Measurements from ENCODE around the gene SHC1. TPM values are rescaled to one million over a fixed set of nuclear protein-coding genes. Genes with fewer than 3 reads are reported as not detected.

Gene SHC1
- total RNA-seq, 2 donors from 2014 or later: 72.3 to 72.7 TPM

DNA sequence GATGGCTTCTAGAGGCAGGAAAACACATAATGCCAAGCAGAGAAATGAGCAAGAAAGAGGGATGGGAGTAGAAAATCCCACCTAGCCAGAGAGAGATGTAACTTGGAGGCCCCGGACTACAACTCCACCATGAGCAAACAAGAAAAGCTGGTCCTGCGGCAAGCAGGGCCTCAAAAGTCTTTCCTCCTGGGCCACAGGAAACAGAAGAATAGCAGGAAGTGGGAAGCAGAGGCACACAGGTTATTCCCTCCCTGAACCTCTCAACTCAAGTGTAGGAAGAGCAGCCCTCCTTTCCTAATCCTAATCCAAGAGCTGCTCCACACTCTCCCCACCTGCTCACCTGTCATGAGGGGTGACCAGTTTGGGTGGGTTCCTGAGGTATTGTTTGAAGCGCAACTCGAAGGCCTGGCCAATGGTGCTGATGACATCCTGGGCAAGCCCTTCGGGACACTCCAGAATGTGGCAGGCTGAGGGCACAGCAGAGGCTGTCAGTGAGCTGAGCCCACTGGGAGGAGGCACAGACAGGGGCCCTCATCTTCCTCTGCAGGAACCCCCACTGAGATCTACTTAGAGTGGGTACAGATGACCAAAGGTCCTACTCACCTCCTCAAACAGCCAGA lies 3.1 kb downstream of the SHC1 start:
- Mint-ChIP-seq H3K27me3 (no peaks in the 10 kb centered on the region), H3K36me3 (peaks cover 6% of the 10 kb centered on the region), H3K4me3 (no peak overlapping the region), H3K9me3 (no peaks in the 10 kb centered on the region), H3K27ac (no peak overlapping the region), H3K4me1 (ENCODE audit: low read depth in 2 of 2) (peaks cover 37 to 39% of the 10 kb centered on the region in 2 donors)
- ATAC-seq (no peak), DNase-seq (ENCODE audit: low spot score) (no peak)

DNA sequence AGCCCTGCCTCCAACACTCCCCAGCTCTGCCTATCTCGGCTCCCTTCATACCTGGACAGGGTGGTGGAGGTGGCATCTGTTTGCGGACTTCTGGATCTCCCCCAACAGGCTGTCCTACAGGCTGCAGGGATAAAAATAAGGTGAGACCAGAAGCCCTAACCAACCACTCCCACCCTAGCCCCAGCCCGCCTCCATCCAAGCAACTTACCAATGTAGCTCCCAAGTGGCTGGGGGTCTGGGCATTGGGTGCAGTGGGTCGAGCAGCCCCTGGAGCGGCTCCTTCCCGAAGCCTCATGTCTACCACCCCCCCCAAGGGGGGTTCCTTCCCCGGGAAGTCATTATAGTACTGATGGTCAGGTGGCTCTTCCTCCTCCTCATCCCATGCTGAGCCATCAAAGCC lies 4.4 kb downstream of the SHC1 start:
- H3K27me3 Mint-ChIP-seq: no peaks in the 10 kb centered on the region
- ATAC-seq (no peak), DNase-seq (ENCODE audit: low spot score) (no peak)
- H3K27ac Mint-ChIP-seq: no peak overlapping the region
- peaks cover 32 to 34% of the 10 kb centered on the region in 2 donors for H3K4me1 Mint-ChIP-seq (ENCODE audit: low read depth in 2 of 2)
- peaks cover 6% of the 10 kb centered on the region for H3K36me3 Mint-ChIP-seq
- H3K9me3 Mint-ChIP-seq: no peaks in the 10 kb centered on the region
- H3K4me3 Mint-ChIP-seq: no peak overlapping the region

DNA sequence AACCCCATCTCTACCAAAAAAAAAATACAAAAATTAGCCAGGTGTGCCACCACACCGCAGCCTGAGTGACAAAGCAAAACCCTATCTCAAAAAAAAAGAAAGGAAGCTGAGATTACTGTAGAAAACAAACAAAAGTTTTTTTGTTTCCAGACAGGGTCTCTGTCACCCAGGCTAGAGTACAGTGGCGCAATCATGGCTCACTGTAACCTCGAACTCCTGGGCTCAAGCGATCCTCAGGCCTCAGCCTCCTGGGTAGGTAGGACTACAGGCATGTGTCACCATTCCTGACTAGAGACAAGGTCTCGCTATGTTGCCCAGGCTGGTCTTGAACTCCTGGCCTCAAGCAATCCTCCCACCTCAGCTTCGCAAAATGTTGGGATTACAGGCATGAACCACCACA lies 6.2 kb downstream of the SHC1 start:
- H3K27ac Mint-ChIP-seq: peak overlapping the region in 1 of 2 donors; percentile 12
- H3K4me1 Mint-ChIP-seq (ENCODE audit: low read depth in 2 of 2): peaks cover 30 to 35% of the 10 kb centered on the region in 2 donors
- H3K27me3 Mint-ChIP-seq: no peaks in the 10 kb centered on the region
- H3K9me3 Mint-ChIP-seq: no peaks in the 10 kb centered on the region
- no peak overlapping the region for H3K4me3 Mint-ChIP-seq
- ATAC-seq (no peak), DNase-seq (ENCODE audit: low spot score) (no peak)
- H3K36me3 Mint-ChIP-seq: peaks cover 6% of the 10 kb centered on the region

DNA sequence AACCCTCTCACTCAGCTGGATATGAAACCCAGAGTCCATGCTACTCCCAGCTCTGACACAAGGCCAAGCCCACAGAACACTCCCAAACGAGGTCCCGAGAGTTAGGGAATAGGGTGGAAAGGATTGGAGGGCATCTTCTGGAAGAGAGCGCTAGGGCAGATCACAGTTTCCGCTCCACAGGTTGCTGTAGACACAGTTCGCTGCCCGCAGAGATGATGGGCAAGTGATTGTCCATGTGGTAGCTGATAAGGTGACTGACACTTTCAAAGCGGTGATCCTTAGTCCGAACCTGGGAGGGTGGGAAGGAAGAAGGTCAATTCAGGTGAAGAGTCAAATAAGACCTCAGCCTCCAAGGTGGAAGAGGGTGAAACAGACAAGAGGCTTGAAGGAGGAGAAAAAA lies 6.9 kb downstream of the SHC1 start:
- Mint-ChIP-seq H3K4me1 (ENCODE audit: low read depth in 2 of 2) (peaks cover 24 to 29% of the 10 kb centered on the region in 2 donors), H3K36me3 (peaks cover 6% of the 10 kb centered on the region), H3K27me3 (no peaks in the 10 kb centered on the region), H3K27ac (peak overlapping the region; percentile 12 to 31), H3K4me3 (no peak overlapping the region), H3K9me3 (no peaks in the 10 kb centered on the region)
- no peak for DNase-seq (ENCODE audit: low spot score)
- no peak for ATAC-seq

DNA sequence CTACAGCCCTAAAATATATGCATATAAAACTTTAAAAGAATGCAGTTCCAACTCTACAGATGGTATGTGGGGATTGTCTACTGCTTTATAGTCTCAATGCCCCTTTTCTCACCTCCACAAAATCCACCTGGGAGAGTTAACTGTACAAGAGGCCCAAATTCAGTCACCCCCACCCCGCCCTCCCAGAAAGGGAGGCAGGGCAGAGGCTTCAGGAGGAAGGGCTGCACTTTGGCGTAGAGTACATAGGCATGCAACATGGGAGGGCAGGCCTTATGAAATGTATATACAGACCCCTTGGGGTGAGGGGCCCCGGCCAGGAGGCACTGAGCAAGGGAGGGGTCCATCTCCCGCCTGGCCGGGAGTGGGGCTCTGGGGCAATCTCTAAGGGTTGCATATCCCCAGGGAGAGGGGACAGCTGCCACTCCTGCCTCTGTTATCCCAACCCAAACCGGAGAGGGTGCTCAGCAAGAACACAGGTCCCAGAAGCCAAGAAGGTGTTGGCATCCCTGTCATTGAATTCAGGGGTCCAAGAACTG lies 7.7 kb downstream of the SHC1 start:
- Mint-ChIP-seq H3K36me3 (peaks cover 6% of the 10 kb centered on the region), H3K27me3 (no peaks in the 10 kb centered on the region), H3K4me1 (ENCODE audit: low read depth in 2 of 2) (peaks cover 28 to 29% of the 10 kb centered on the region in 2 donors), H3K27ac (peak overlapping the region; percentile 78 to 81), H3K4me3 (peak overlapping the region; percentile 87), H3K9me3 (no peaks in the 10 kb centered on the region)
- no peak for DNase-seq (ENCODE audit: low spot score)
- ATAC-seq: no peak

DNA sequence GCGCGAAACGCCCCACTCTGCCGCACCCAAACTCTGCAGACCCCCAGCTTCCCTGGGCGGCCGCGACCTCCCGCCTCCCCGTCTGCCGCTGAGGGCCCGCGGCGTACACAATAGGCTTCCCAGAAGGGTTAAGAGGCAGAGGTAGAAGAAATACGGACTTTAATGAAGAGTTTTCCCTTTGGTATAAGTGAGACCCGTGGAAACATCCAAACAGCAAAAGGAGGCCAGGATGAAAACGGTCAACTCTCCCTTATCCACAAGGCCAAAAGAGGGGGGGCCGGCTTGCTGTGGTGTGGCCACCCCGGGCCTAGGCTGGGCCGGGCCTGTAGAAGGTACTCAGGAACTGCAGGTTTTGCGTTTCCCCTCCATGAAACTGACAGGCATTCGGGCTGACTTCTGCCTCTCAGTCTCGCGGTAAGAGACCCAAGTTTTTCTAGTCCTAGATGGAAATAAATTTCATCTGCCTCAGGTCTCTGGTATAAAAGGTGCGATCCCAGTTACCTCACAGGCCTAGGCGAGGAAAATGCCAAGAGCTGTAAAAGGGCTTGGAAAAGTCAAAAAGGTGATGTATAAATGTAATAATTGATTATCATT lies 8.3 kb downstream of the SHC1 start:
- Mint-ChIP-seq H3K27me3 (no peaks in the 10 kb centered on the region), H3K27ac (peak overlapping the region; percentile 78 to 81), H3K4me1 (ENCODE audit: low read depth in 2 of 2) (peaks cover 28 to 29% of the 10 kb centered on the region in 2 donors), H3K4me3 (peak overlapping the region; percentile 87), H3K9me3 (no peaks in the 10 kb centered on the region), H3K36me3 (peaks cover 6% of the 10 kb centered on the region)
- DNase-seq (ENCODE audit: low spot score): no peak
- peak in 1 of 2 donors; percentile 9 for ATAC-seq

DNA sequence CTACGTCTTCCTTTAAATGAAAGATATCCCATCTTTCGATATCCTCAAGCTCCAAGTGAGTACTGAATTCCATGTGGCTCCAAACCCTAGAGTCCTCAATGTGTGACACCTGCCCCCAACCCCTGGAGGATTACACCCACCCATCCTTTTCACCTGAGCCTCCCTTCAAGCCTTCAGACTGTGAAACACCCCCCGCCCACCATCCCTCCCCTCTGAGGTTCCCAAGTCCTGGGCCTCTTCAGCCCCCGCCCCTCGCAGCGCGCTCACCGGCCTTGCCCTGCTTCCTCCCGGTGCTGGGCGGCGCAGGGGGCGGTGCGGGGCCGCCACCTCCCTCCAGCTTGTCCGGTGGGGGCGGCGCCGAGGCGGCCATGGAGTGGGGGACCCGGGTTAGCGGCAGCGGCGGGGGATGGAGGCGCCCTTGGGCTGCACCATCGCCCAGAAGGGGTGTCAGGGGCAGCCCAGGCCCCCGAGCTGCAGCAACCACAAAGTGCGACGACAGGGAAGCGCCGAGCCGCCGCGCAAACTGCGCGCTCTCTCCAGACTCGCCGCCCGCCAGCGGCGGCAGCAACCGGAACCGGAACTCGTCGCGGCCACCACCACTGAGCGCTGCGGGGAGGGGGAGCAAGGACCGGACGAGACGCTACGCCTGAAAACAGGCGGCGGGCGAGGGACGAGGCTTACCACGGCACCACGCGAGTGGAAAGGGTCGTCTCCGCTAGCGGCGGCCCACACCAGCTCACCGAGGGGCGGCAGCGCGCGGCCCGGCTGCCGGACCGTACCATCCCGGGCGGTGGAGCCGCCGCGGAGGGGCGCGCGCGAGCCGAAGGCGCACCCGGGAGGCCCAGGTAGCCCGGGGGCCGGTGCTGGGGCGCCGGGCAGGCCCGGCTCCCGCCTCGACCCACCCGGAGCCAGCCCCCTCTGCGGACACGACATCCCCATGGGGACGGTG lies 9.1 kb downstream of the SHC1 start, which contains the start of gene PYGO2:
TSS of gene PYGO2 (minus strand) at position 576 of the 949 bp plus-strand sequence. CDS start at position 370, 206 bp downstream.
- ATAC-seq (peak; percentile 93), DNase-seq (ENCODE audit: low spot score) (peak; percentile 88)
- H3K36me3 Mint-ChIP-seq: peaks cover 6% of the 10 kb centered on the region
- peak within 1 kb of the TSS; percentile 88 for H3K4me3 Mint-ChIP-seq
- peaks cover 28 to 30% of the 10 kb centered on the region in 2 donors for H3K4me1 Mint-ChIP-seq (ENCODE audit: low read depth in 2 of 2)
- H3K27ac Mint-ChIP-seq: peak within 1 kb of the TSS; percentile 81 to 84
- H3K27me3 Mint-ChIP-seq: no peaks in the 10 kb centered on the region
- H3K9me3 Mint-ChIP-seq: no peaks in the 10 kb centered on the region

DNA sequence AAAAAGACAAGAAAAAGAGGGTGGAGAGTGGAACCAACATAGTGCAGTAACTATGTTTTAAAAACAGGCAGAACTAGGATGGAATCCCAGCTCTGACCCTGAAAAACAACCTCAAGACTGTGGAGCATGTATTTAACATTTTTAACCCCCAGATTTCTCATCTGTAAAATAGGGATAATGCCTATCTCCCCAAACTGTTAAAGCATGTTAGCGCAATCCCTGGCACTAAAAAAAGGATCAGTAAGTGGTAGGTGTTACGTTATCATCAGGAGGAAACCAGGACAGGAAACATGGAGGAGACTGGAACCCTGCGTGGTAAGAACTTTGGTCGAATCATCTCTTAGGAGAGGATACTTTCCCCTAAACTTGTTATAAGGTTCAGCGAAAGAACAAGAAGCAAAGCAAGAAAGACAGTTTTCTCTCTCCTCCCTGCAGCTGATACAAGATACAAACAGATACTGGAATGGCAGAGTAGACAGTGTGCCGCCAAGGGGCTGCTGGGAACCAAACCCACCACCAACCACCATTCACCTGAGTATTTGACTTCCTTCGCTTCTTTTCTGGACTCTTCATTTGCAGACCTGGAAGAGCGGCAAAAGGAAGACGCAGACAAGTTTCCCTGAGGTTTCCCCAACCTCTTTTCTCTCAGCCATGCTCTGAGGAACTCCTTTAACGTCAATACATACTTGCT lies 10.0 kb downstream of the SHC1 start:
- Mint-ChIP-seq H3K27ac (peak overlapping the region; percentile 81 to 84), H3K27me3 (no peaks in the 10 kb centered on the region), H3K4me1 (ENCODE audit: low read depth in 2 of 2) (peaks cover 36 to 39% of the 10 kb centered on the region in 2 donors), H3K9me3 (no peaks in the 10 kb centered on the region), H3K36me3 (peaks cover 6% of the 10 kb centered on the region), H3K4me3 (peak overlapping the region; percentile 88)
- DNase-seq (ENCODE audit: low spot score) (no peak), ATAC-seq (no peak)

DNA sequence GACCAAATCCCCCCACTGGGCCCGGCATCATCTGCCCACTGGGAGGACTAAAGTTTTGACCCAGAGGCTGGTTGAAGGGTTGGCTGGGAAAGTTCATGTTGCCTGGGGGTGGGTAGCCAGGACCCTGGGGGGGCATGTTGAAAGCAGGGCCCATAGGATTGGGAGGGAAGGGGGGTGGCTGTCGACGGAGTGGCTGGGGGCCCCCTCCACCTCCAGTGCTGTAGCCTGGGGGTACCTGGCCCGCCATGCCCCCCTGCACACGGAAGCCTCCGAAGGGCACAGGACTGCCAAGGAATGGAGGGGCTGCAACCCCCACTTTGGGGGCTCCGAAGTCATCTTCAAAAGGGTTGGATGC lies 11.1 kb downstream of the SHC1 start:
- peaks cover 45 to 51% of the 10 kb centered on the region in 2 donors for H3K4me1 Mint-ChIP-seq (ENCODE audit: low read depth in 2 of 2)
- H3K4me3 Mint-ChIP-seq: peak overlapping the region; percentile 88
- no peaks in the 10 kb centered on the region for H3K9me3 Mint-ChIP-seq
- ATAC-seq: no peak
- DNase-seq (ENCODE audit: low spot score): no peak
- peaks cover 6% of the 10 kb centered on the region for H3K36me3 Mint-ChIP-seq
- no peaks in the 10 kb centered on the region for H3K27me3 Mint-ChIP-seq
- H3K27ac Mint-ChIP-seq: no peak overlapping the region

DNA sequence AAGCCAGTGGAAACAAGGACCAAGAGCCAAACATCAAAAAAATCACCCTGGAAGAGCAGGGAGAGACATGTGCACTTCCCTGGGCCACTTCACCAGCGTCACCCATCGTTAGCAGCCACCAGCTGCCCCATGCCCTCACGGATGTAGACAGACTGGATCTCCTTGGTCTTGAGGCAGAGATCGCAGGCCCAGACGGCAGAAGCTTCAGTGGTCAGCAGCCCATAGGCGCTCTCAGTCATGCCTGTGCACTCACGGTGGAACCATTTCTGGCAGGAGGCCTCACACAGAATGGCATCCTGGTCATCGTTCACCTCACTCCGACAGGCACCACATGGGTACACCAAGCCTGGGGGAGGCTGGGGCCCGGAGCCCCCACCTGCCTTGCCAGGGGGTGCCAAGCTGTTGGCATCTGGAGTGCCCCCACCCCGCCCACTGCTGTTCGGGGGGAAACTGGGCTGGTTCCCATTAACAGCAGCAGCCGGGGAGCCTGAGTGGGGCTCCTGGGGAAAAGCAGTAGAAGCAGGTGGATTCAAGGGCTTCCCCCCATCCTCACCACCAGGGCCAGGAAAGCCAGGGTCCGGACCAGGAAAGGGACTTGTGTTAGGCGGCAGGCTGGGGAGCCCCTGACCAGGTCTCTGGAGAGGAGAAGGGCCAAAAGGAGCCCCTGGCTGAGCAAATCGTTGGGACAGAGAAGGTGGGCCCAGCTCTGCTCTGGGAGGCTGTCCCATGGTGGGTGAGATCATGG lies 11.7 kb downstream of the SHC1 start:
- peaks cover 48 to 54% of the 10 kb centered on the region in 2 donors for H3K4me1 Mint-ChIP-seq (ENCODE audit: low read depth in 2 of 2)
- no peak overlapping the region for H3K27ac Mint-ChIP-seq
- ATAC-seq (no peak), DNase-seq (ENCODE audit: low spot score) (no peak)
- no peaks in the 10 kb centered on the region for H3K9me3 Mint-ChIP-seq
- H3K36me3 Mint-ChIP-seq: peaks cover 4% of the 10 kb centered on the region
- H3K27me3 Mint-ChIP-seq: no peaks in the 10 kb centered on the region
- peak overlapping the region; percentile 17 for H3K4me3 Mint-ChIP-seq

DNA sequence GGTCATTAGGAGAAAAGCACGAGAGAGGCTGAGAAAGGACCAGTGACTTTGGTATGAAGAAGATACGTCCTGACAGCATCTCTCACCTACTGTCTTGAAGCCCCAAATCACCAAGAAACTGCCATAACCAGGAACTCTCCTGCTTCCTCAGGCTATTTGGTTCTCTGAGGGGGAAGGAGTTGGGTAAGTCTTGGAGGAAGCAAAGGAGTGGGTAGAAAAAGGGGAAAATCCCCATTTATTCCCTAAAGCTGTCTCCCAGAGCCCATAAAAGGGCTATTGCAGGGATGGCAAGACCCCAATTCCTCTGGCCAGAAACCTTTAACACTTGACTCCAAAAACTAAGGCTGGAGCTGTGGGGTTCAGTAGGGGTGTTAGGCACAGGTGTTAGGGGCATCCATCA lies 12.5 kb downstream of the SHC1 start:
- H3K36me3 Mint-ChIP-seq: no peaks in the 10 kb centered on the region
- peaks cover 51 to 56% of the 10 kb centered on the region in 2 donors for H3K4me1 Mint-ChIP-seq (ENCODE audit: low read depth in 2 of 2)
- H3K27ac Mint-ChIP-seq: peak overlapping the region in 1 of 2 donors; percentile 94
- H3K27me3 Mint-ChIP-seq: no peaks in the 10 kb centered on the region
- no peak for ATAC-seq
- no peak overlapping the region for H3K4me3 Mint-ChIP-seq
- no peaks in the 10 kb centered on the region for H3K9me3 Mint-ChIP-seq
- no peak for DNase-seq (ENCODE audit: low spot score)

DNA sequence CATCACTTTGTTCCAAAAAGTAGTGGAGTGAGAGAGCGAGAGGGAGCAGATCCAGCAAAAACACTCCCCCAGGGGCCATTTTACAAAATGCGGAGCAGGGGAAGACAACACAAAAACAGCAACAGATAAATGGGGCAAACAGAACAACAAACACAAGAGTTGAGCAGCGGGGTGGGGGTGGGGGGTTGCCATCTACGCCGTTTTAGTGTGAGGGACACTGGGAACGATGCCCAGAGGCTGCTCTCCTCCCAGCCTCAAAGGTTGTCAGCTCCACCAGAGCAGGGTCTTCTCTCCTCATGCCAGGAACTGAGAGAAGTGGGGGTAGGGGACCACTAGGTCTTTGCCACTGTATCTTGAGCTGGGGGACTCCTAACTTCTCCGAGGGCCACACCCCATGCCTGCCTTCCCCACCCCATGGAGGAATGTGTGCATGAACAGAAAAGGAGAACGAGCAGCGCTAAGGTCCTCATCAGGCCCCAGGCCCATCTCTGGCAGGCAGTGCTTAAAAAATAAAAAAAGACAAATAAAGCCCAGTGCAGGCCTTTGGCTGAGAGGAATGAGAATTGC lies 13.4 kb downstream of the SHC1 start:
- no peaks in the 10 kb centered on the region for H3K36me3 Mint-ChIP-seq
- H3K27me3 Mint-ChIP-seq: no peaks in the 10 kb centered on the region
- peak overlapping the region; percentile 99 for H3K4me3 Mint-ChIP-seq
- ATAC-seq (no peak), DNase-seq (ENCODE audit: low spot score) (no peak)
- peaks cover 53 to 57% of the 10 kb centered on the region in 2 donors for H3K4me1 Mint-ChIP-seq (ENCODE audit: low read depth in 2 of 2)
- no peaks in the 10 kb centered on the region for H3K9me3 Mint-ChIP-seq
- H3K27ac Mint-ChIP-seq: peak overlapping the region in 1 of 2 donors; percentile 94

Measured in natural killer cell treated with Interleukin-12 subunit alpha and Interleukin-12 subunit beta and Interleukin-15 and Interleukin-18, amount 100 ng/mL, for 72 hours (primary cell).